Measurements from ENCODE around the gene PTPRQ.

DNA sequence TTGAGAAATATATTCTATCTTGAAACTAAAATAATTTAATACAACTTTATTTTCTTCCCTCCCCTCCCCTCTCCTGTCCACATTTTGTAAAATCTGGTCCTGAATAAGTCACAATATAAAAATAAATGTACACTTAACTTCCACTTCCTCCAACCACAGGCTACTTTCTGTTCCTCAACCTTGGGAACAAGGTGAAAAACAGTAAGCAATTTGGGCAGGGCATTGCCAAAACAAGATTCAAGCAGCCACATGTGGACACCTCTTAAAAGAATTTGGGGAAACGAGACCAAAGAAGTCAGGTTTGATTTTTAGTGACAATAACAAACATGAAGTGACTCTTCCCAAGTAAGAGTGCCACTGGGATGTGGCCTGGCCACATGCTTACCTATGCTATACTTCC is 115.7 kb downstream of the PTPRQ start:
- TF ChIP-seq, protein P1, sequence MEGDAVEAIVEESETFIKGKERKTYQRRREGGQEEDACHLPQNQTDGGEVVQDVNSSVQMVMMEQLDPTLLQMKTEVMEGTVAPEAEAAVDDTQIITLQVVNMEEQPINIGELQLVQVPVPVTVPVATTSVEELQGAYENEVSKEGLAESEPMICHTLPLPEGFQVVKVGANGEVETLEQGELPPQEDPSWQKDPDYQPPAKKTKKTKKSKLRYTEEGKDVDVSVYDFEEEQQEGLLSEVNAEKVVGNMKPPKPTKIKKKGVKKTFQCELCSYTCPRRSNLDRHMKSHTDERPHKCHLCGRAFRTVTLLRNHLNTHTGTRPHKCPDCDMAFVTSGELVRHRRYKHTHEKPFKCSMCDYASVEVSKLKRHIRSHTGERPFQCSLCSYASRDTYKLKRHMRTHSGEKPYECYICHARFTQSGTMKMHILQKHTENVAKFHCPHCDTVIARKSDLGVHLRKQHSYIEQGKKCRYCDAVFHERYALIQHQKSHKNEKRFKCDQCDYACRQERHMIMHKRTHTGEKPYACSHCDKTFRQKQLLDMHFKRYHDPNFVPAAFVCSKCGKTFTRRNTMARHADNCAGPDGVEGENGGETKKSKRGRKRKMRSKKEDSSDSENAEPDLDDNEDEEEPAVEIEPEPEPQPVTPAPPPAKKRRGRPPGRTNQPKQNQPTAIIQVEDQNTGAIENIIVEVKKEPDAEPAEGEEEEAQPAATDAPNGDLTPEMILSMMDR (tag by site-specific recombination; IDR thresholded peaks at IDR 0.05) = no peak
- TF ChIP-seq TRIM28 (IDR thresholded peaks at IDR 0.05; ENCODE audit: borderline replicate concordance, low read length) (no peak), ZNF785 (tag by site-specific recombination; IDR thresholded peaks at IDR 0.05) (no peak)

All from HEK293 (cell line).